Mesenchymal stem cell (in vitro differentiated cells and primary cell): ENCODE data around the gene WDR64.

Experiments
- DNase-seq: peaks from one replicate; pipeline ENCODE4 v3.0.0-alpha.2; 2013
- H2AFZ ChIP-seq: one replicate; pipeline ENCODE4 v1.6.1; 2013; ENCODE audit warnings: low read depth, mild to moderate bottlenecking, control low read depth, inconsistent platforms, low read length, moderate library complexity
- H2AK5ac ChIP-seq: 2 replicates; pipeline ENCODE4 v1.6.1; 2013; ENCODE audit warnings: low read length, moderate library complexity, mild to moderate bottlenecking, inconsistent platforms; ENCODE audit not compliant: severe bottlenecking
- H2BK120ac ChIP-seq: one replicate; pipeline ENCODE4 v1.6.1; 2013; ENCODE audit warnings: low read depth, mild to moderate bottlenecking, inconsistent platforms, low read length, moderate library complexity
- H2BK12ac ChIP-seq, 2 experiments: one replicate each; pipeline ENCODE4 v1.6.1; 2013; ENCODE audit warnings: inconsistent platforms in 2 of 2, low read length in 2 of 2, mild to moderate bottlenecking in 2 of 2, moderate library complexity in 2 of 2, control low read depth in 1 of 2
- H2BK15ac ChIP-seq: one replicate; pipeline ENCODE4 v1.6.1; 2013; ENCODE audit warnings: mild to moderate bottlenecking, low read depth, inconsistent platforms; ENCODE audit not compliant: poor library complexity, severe bottlenecking
- H2BK5ac ChIP-seq: 2 replicates; pipeline ENCODE4 v1.6.1; 2013; ENCODE audit warnings: low read depth, mild to moderate bottlenecking, low read length, control low read depth, inconsistent platforms; ENCODE audit not compliant: poor library complexity, severe bottlenecking
- H3K14ac ChIP-seq, 2 experiments: one replicate each; pipeline ENCODE4 v1.6.1; 2013; ENCODE audit warnings: inconsistent platforms in 2 of 2, low read length in 2 of 2, control low read depth in 1 of 2, mild to moderate bottlenecking in 1 of 2, moderate library complexity in 1 of 2
- H3K18ac ChIP-seq, 2 experiments: one replicate each; pipeline ENCODE4 v1.6.1; 2013; ENCODE audit warnings: inconsistent platforms in 2 of 2, low read length in 2 of 2, control low read depth in 1 of 2, low read depth in 1 of 2, mild to moderate bottlenecking in 1 of 2
- H3K23ac ChIP-seq, 2 experiments: one replicate each; pipeline ENCODE4 v1.6.1; 2013; ENCODE audit warnings: inconsistent platforms in 2 of 2, low read length in 2 of 2, mild to moderate bottlenecking in 2 of 2, moderate library complexity in 2 of 2, control low read depth in 1 of 2
- H3K27ac ChIP-seq: 2 replicates; pipeline ENCODE4 v1.5.1; 2013; ENCODE audit warnings: mild to moderate bottlenecking, moderate library complexity, low read length, control low read depth, inconsistent platforms; ENCODE audit not compliant: poor library complexity, severe bottlenecking
- H3K27me3 ChIP-seq, 2 experiments: 2 replicates each; pipeline versions ENCODE4 v1.6.1 to v1.7.0; 2013; ENCODE audit warnings: low read length in 2 of 2, mild to moderate bottlenecking in 2 of 2, moderate library complexity in 2 of 2, control low read depth in 1 of 2, inconsistent platforms in 1 of 2; ENCODE audit not compliant: control insufficient read depth in 1 of 2, insufficient read depth in 1 of 2
- H3K36me3 ChIP-seq, 2 experiments: 2 replicates each; pipeline versions ENCODE4 v1.6.1 to v1.7.0; 2013; ENCODE audit warnings: low read length in 2 of 2, control low read depth in 1 of 2, inconsistent platforms in 1 of 2, low read depth in 1 of 2, mild to moderate bottlenecking in 1 of 2; ENCODE audit not compliant: insufficient read depth in 2 of 2, control insufficient read depth in 1 of 2
- H3K4ac ChIP-seq, 2 experiments: one replicate each; pipeline ENCODE4 v1.6.1; 2013; ENCODE audit warnings: inconsistent platforms in 2 of 2, low read length in 2 of 2, mild to moderate bottlenecking in 2 of 2, moderate library complexity in 2 of 2, control low read depth in 1 of 2, low read depth in 1 of 2
- H3K4me1 ChIP-seq: 2 replicates; pipeline ENCODE4 v1.6.1; 2013; ENCODE audit warnings: low read depth, low read length, control low read depth; ENCODE audit not compliant: control insufficient read depth, insufficient read depth
- H3K4me2 ChIP-seq: 2 replicates; pipeline ENCODE4 v1.6.1; 2013; ENCODE audit warnings: low read length, mild to moderate bottlenecking, inconsistent platforms; ENCODE audit not compliant: poor library complexity, severe bottlenecking
- H3K4me3 ChIP-seq, 2 experiments: 2 replicates each; pipeline versions ENCODE4 v1.5.1 to v1.7.0; 2013; ENCODE audit warnings: low read length in 2 of 2, mild to moderate bottlenecking in 2 of 2, control low read depth in 1 of 2, low read depth in 1 of 2; ENCODE audit not compliant: insufficient read depth in 1 of 2
- H3K79me1 ChIP-seq: replicated peaks from 2 replicates; pipeline ENCODE4 v1.6.1; 2013; ENCODE audit warnings: mild to moderate bottlenecking, control low read depth, low read length, inconsistent platforms; ENCODE audit not compliant: poor library complexity, severe bottlenecking
- H3K9ac ChIP-seq: 2 replicates; pipeline ENCODE4 v1.7.0; 2013; ENCODE audit warnings: mild to moderate bottlenecking, low read length, moderate library complexity
- H3K9me3 ChIP-seq: 2 replicates; pipeline ENCODE4 v1.7.0; 2013; ENCODE audit warnings: mild to moderate bottlenecking, low read length; ENCODE audit not compliant: control insufficient read depth
- H4K8ac ChIP-seq: one replicate; pipeline ENCODE4 v1.6.1; 2013; ENCODE audit warnings: inconsistent platforms, mild to moderate bottlenecking, low read length, moderate library complexity
- H4K91ac ChIP-seq: one replicate; pipeline ENCODE4 v1.6.1; 2013; ENCODE audit warnings: mild to moderate bottlenecking, low read length, inconsistent platforms
- WGBS: methylation state at CpG from one replicate; pipeline ENCODE4 v1.1.7; 2013; ENCODE audit warnings: mixed read lengths; 5-methylcytosine and 5-hydroxymethylcytosine counted together

Gene WDR64

DNA sequence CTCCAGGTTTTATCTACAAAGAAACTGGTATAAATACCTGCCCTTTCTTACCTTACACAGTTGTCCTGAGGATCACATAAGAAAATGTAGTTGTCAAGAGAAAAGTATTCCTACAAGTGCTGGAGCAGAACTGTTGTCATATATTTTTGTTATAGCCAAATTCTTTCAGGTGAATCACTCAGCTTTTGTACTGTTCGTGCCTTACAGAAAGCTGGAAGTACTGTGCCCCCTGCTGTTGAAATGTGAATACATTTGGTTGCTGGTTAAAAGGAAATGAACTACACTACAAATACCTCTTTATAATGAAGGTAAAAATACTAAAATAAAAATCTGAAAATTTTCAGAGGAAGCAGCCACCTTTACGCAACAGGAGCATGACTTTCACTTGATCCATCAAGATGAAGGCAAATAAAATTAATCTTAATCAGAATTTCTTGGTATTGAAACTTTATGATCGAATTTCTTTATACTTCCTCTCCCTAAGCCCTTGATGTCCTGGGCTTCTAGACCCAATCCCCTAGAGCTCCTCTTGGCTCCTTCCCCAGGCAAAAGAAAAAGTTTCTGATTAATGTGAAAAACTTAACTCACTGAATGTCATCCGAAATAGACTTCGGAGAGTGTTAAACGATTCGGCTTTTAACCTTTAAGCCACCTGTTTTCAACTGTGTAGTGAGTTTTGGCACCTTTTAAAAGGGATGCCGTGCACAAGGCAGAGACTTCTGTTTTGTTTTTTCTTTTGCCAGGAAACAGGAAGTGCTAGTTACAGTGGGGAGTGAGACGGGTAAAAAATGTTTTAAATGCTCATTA, 24.4 kb upstream of the WDR64 start:
- peak overlapping the region; percentile 47 for H3K27ac ChIP-seq
- no peak overlapping the region for H3K23ac ChIP-seq
- H3K14ac ChIP-seq, result no peak overlapping the region
- no peak overlapping the region for H3K18ac ChIP-seq
- no peaks in the 10 kb centered on the region for H3K9me3 ChIP-seq
- H3K9ac ChIP-seq, result peak overlapping the region; percentile 34
- H4K8ac ChIP-seq, result no peak overlapping the region
- no peak overlapping the region for H2AK5ac ChIP-seq
- H2BK15ac ChIP-seq, result no peak overlapping the region
- H2BK120ac ChIP-seq, result no peak overlapping the region
- no peak overlapping the region for H3K4me2 ChIP-seq
- H2BK5ac ChIP-seq, result no peak overlapping the region
- H3K4ac ChIP-seq, result no peak overlapping the region
- peaks cover 2% of the 10 kb centered on the region for H3K4me1 ChIP-seq
- H2BK12ac ChIP-seq, result no peak overlapping the region
- no peak overlapping the region for H2AFZ ChIP-seq
- peak; percentile 65 for DNase-seq
- peaks cover 18% of the 10 kb centered on the region for H3K79me1 ChIP-seq
- no peak overlapping the region for H4K91ac ChIP-seq
- no peak overlapping the region for H3K4me3 ChIP-seq
- WGBS, result 86% methylated on average over 6 of the region's 9 CpGs
- peaks cover 0 to 2% of the 10 kb centered on the region in 2 experiments for H3K36me3 ChIP-seq
- H3K27me3 ChIP-seq, result no peaks in the 10 kb centered on the region

DNA sequence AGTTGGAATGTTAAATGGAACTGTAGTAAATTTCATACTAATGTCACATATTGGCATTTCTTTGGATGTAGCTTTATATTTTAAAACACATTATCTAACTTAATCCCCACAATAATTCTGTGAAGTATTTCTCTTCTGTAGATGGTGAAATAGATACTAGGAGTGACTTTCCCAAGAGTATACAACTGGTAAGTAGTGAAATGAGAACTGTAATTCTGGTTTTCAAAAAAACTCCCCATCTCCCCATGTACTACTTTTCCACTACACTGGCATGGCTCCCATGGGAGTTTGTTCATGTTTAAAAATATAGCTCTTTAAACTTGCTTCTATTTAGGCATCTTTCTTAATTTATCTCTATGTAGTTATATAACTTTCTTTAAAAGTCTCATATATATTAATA, 22.1 kb upstream of the WDR64 start:
- Histone ChIP-seq H3K27ac (no peak overlapping the region), H2BK12ac (no peak overlapping the region)

DNA sequence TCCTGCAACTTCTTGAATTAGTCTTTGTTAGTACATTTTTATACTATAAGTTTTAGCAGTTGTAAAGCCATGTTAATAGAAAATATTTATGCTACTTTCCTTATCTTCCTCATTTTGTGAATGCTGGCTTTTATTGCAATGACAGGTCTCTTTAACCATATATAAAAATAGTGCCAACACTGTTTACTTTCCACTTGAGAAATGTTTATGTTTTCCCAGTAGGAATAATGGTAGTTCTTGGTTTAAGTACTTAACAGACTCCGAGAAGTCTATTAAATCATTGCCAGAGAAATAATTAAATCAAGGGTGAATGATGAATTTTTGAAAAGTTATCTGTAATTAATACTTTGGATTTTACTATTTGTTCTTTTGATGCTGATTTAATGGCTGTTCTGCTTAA, 21.6 kb upstream of the WDR64 start:
- H3K27me3 ChIP-seq, result no peaks in the 10 kb centered on the region
- no peak overlapping the region for H3K23ac ChIP-seq
- 0% methylated on average over 1 of the region's 1 CpG for WGBS
- no peak overlapping the region for H3K4ac ChIP-seq
- H2AK5ac ChIP-seq, result no peak overlapping the region
- H3K14ac ChIP-seq, result no peak overlapping the region
- no peak overlapping the region for H4K91ac ChIP-seq
- H3K36me3 ChIP-seq, result peaks cover 0 to 13% of the 10 kb centered on the region in 2 experiments
- H3K4me2 ChIP-seq, result no peak overlapping the region
- no peak overlapping the region for H3K9ac ChIP-seq
- H3K18ac ChIP-seq, result no peak overlapping the region
- H2BK12ac ChIP-seq, result no peak overlapping the region
- no peaks in the 10 kb centered on the region for H3K4me1 ChIP-seq
- H2BK5ac ChIP-seq, result no peak overlapping the region
- H3K27ac ChIP-seq, result no peak overlapping the region
- H2AFZ ChIP-seq, result no peak overlapping the region
- no peak for DNase-seq
- no peak overlapping the region for H4K8ac ChIP-seq
- H2BK120ac ChIP-seq, result no peak overlapping the region
- H3K9me3 ChIP-seq, result no peaks in the 10 kb centered on the region
- H3K79me1 ChIP-seq, result peaks cover 18% of the 10 kb centered on the region
- H2BK15ac ChIP-seq, result no peak overlapping the region
- no peak overlapping the region for H3K4me3 ChIP-seq

More for the DNA sequence above, 22.1 kb upstream of the WDR64 start:
- Histone ChIP-seq H3K36me3 (peaks cover 0 to 9% of the 10 kb centered on the region in 2 experiments), H2BK5ac (no peak overlapping the region), H3K9me3 (no peaks in the 10 kb centered on the region), H4K91ac (no peak overlapping the region), H3K14ac (no peak overlapping the region), H2AFZ (no peak overlapping the region), H3K23ac (no peak overlapping the region), H3K18ac (no peak overlapping the region), H2BK15ac (no peak overlapping the region), H3K27me3 (no peaks in the 10 kb centered on the region), H3K4me3 (no peak overlapping the region), H2AK5ac (no peak overlapping the region), H3K4me1 (no peaks in the 10 kb centered on the region), H4K8ac (no peak overlapping the region), H3K9ac (no peak overlapping the region), H3K79me1 (peaks cover 14% of the 10 kb centered on the region), H3K4ac (no peak overlapping the region), H2BK120ac (no peak overlapping the region), H3K4me2 (no peak overlapping the region)
- no peak for DNase-seq

DNA sequence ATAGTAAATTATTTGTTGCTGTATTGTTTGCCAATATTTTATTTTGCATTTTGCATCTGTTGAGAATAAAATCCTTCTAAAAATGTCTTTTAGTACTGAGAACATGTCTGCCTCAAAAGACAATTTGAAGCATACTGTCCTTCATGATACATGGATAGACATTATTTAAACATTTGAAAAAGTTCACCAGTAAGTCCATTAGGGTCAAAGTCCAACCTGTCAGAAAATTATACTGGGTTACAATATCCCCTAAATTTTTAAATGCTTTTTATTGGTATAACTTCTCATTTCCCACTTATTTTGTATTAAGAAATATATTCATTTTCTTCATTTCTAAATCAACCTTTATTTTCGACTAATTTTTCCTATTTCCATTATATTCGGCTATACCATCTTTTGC, 21.2 kb upstream of the WDR64 start:
- H3K14ac ChIP-seq, result no peak overlapping the region
- H3K4ac ChIP-seq, result no peak overlapping the region
- no peak overlapping the region for H2BK15ac ChIP-seq
- no peak overlapping the region for H2BK12ac ChIP-seq
- no peak overlapping the region for H3K4me3 ChIP-seq
- H2AK5ac ChIP-seq, result no peak overlapping the region
- no peak overlapping the region for H2BK5ac ChIP-seq
- no peak overlapping the region for H3K9ac ChIP-seq
- H3K27ac ChIP-seq, result no peak overlapping the region
- H3K27me3 ChIP-seq, result no peaks in the 10 kb centered on the region
- H3K4me2 ChIP-seq, result no peak overlapping the region
- H4K8ac ChIP-seq, result no peak overlapping the region
- no peak overlapping the region for H3K23ac ChIP-seq
- H3K79me1 ChIP-seq, result peaks cover 18% of the 10 kb centered on the region
- no peak overlapping the region for H2AFZ ChIP-seq
- H3K9me3 ChIP-seq, result no peaks in the 10 kb centered on the region
- DNase-seq, result no peak
- no peaks in the 10 kb centered on the region for H3K4me1 ChIP-seq
- no peak overlapping the region for H3K18ac ChIP-seq
- no CpG with 5 or more reads among the region's 2 CpGs for WGBS
- no peak overlapping the region for H2BK120ac ChIP-seq
- H3K36me3 ChIP-seq, result peaks cover 0 to 15% of the 10 kb centered on the region in 2 experiments
- H4K91ac ChIP-seq, result no peak overlapping the region
